GM19468 (cell line): ENCODE results near the gene SLC16A3.

Experiments
- ATAC-seq: cut with Tn5 transposase; IDR thresholded peaks from one replicate; pipeline ENCODE4 v1.9.1; 2021; ENCODE audit warnings: mild to moderate bottlenecking, moderate library complexity, moderate number of reproducible peaks; ENCODE audit not compliant: unreplicated experiment; ENCODE audit errors: extremely low read depth

The SLC16A3 gene

DNA sequence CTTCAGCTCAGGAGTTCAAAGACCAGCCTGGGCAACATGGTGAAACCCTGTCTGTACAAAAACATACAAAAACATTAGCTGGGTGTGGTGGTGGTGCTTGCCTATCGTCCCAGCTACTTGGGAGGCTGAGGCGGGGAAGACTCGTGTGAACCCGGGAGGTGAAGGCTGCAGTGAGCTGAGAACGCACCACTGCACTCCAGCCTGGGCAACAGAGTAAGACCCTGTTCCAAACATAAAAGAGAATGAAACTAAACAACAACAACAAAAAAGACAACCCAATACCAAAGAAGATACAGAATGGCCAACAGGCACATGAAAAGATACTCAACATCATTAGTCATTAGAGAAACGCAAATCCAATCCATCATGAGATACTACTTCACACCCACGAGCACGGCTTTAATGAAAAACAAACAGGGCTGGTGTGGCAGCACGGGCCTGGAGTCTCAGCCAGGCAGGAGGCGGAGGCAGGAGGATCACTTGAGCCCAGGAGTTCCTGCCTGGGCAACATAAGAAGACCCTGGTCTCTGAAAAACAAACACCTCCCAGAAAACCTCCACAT, 7.4 kb upstream of the SLC16A3 start:
- no peak for ATAC-seq

DNA sequence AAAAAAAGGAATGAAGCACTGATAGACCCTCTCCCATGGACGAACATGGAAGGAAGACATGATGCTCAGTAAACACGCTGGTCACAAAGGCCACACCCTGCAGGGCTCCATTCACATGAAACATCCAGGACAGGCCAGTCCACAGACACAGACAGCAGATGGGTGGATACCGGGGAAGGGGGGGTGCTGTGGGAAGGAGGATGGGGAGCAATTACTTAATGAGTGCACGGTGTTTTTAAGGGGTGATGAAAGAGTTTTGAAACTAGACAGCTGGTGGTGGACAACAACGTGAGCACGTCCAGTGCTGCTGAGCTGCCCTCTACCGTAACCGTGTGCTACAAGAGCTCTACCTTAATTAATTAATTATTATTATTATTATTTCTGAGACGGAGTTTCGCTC, 6.0 kb upstream of the SLC16A3 start:
- no peak for ATAC-seq

DNA sequence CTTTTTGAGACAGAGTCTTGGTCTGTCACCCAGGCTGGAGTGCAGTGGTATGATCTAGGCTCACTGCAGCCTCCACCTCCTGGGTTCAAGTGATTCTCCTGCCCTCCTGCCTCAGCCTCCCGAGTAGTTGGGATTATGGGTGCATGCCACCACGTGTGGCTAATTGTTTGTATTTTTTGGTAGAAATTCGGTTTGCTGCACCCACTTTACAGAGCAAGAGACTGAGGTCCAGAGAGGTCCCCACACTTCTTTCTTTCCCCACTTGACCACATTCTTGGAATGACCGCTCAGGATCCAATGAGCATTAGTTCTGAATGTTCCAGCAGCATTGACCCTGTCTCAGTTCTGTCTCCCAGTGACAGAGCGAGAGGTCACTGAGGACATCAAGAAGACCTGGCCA, 5.3 kb upstream of the SLC16A3 start:
- ATAC-seq, result no peak

DNA sequence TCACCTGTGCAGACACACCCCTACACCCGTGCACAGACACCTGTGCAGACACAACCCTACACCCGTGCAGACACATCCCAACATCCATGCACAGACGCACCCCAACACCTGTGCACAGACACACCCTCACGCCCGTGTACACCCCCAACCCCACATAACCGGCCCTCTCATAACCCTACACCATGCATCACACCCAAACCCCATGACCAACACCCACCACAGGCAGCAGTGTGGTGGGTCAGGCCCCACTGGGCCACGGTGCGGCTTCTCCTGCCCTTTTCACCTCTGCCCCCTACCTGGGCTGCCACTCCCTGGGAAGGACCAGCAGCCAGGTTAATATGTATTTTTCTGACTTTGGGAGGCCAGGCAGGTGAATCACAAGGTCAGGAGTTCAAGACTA, 4.2 kb upstream of the SLC16A3 start:
- ATAC-seq, result no peak

DNA sequence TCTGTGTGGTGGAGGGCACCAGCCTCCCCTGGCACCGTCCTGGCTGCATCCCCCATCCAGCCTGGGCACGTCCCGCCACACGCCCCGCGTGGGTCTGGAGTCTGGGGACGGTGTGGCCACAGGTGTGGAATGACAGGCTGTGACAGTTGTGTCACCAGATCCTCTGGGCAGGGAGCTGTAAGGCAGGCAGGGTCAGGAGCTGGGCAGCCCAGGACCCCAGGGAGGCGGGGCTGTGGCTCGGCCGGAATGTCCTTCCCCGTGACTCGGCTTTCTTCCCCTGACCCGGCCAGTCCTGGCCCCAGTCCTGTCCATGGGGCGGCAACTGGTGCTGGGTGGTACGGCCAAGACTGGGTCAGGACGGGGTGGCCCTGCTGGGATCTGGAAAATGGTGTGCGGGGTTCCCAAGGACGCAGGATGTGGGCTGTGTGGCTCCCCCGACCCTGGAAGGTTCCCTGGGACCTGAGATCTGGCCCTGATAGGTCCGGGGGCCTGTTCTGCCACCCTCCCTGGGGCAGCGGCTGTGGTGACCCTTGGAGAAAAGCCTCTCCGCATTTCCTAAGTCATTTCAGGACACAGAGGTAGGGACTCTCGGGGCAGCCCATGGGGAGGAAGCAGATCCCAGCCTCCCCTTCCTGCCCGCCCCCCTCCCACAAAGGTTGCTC, 3.3 kb upstream of the SLC16A3 start:
- no peak for ATAC-seq

DNA sequence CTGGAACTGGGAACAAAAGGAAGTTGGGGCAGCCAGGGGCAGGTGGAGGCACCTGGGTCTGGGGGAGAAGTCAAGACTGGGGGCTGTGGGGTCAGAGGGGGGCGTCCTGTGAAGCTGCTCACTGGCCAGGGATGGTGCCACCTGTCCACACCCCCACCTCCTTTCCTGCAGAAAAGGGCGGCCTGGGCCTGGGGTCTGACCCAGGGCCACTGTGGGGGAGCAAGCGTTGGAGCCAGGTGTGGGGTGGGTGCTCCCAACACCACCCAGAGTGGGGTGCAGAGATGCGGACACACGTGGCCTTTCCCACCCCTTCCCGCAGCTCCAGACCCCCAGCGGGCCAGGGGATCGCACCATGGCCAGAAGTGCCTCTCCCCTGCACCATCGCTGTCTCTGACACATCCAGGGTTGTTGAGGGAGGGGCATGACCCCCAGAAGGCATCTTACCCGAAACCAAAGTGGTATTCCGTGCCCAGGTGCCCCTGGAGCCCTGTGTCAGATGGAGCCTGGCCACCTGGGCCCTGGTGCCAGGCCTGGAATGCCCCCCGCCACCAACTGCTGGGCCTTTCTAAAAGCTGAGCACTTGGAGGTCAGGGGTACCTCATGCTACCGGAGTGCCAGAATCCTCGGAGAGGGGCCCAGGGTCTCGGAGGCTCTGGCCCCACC, 2.6 kb upstream of the SLC16A3 start:
- ATAC-seq, result no peak

DNA sequence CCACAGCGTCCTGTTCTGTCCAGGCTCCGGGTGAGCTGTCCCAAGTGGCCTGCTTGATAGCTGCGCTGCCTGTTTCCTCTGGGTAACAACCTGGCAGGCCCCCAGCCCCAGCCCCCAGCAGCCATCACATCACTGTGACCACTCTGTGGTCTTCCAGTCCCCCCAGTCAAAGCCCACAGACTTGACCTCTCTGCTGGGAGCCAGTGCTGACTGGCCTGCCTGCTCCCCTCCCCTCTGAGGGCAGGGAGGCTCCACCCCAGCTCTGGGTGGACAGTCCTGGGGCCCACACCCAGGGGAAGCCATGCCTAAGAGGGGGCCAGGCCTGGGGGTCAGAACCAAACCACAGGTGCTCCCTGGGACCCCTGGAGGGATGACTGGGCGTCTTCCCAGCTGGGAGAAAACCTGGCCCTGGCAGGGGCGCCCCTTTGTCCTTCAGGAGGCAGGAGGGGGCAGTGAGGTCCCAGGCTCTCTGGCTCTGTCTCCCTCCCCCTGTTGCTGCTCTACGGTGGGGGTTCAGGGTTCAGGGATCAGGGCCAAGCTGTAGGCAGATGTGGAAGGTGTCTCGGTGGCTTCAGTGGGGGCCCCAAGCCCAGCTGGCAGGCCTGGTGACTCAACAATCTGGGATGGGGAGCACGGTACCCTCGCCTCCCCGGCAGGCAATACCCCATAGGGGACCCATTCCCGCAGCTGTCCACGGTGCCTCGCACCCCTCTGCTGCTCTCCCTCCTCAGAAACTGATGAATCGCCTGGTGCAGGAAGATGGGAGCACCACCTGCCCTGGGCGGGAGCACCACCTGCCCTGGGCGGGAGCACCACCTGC, 1.8 kb upstream of the SLC16A3 start:
- no peak for ATAC-seq

DNA sequence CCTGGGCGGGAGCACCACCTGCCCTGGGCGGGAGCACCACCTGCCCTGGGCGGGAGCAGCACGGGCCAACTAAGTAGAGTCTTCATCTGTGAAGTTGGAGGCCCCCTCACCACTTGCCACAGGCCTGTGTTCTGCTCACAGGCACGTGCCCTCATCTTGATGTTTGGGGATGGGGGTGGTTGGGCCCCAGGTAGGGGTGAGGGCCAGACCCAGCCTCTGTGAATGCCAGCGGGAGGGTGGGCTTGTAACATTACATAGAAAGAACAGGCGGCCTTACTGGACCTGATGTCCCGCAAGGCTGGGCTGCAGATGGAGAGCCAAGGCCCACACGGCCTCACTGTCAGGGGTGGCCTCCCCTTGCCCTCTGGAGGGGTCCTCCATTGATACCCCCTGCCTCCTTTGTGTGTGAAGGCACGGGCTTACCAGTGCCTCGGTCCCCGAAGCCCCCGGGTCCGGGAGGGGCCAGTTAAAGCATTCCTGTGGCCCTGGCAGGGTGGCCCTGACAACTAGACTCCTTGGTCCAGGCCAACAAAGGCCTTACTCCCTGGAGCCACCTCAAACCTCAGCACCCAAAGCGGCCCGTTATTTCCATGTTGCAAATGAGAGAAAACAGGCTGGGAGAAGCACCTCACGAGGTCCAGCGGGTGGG, 1.1 kb upstream of the SLC16A3 start:
- ATAC-seq, result no peak

DNA sequence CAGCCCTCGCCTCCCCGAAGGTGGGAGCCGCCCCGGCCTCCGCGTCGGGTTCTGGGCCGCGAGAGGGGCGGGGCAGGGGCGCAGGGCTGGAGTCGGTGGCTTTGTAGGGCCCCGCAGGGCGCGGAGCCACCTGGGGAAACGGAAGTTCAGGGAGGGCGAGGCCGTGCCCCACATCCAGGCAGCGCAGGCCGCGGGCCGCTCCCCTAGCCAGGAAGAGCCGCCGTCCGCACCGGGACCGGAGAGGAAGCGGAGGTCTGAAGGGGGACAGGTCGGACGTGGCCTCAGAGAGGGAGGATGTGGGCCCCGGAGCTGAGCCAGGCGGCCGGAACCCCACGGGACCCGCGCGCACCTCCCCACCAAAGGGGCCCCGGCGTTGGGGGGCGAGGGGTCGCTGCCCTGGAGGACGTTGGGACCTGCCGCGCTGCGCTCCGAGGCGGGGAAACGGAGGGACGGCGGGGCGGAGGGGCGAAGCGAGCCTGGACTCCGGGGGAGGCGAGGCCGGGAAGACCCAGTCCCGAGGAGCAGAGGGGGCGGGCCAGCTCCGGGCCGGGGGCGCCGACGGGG, 482 bp upstream of the SLC16A3 start:
- ATAC-seq, result no peak

DNA sequence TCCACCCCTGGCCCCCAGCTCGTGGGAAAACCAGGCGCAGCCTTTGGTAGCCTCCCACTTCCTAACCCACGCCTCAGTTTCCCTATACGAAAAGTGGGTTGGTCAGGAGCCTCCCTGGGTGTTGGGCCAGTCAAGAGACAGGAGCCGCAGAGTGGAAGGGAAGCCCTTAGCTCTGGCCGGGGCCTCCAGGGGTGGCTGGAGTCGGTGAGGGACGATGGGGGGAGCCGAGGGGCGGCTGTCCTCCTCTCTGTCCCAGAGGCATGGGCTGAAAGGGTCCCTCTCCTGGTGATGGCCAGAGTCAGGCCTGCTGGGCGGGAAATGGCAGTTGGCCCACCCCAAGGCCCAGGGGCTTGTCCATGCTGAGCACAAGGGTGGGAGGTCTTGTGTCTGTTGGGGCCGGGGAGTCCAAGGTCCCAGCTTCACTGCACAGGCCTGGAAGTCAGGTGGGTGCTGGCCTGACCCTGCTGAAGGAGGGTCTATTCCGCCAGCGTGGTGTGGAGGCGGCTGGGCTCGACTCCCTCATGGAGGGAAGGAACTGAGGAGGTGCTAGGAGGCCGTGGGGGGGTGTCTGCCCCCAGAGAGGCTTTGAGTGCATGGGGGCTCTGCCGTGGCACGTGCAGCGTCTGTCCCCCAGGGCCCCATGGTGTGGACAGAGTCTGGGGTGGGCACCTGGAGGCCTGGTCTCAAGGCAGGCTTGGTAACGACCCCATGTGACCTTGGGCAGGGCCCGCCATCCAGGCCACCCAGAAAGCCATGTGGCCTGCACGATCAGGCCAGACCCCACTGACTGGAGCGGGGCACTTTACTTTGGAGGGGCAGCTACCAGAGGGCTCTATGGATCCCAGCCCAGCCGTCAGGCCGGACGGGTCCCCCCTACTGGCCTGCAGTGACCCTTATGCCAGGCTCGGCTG, 1.1 kb downstream of the SLC16A3 start:
- no peak for ATAC-seq

DNA sequence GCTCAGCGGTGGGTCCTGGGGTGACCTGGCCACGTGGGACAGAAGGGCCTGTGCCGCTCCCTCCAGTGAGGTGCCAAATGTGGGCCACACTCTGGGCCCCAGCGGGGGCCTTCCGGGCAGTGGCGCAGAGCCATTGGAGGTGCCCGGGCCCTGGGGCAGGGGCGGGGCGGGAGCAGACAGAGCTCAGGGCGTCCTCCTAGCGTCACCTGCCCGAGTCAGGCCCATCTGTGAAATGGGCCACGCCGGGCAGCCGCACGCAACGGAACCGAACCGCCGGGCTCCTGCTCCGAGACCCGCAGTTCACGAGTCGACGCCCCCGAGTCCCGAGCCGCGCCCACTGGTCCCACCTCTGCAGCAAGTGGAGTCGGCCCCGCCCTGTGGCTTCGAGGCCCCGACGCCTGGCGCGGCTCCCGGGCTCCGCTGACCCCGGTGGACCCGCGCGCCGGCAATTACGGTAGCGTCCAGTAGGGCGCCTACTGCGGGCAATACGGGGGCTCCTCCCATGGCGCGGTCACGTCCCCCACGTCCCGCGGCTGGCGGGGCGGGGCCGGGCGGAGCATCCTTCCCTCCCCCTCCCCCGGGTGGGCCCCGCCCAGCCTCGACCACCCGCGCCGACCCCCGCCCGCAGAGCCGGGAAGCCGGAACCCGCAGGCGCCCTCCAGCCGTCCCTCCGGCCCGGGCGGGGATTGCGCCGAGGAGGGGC, 1.9 kb downstream of the SLC16A3 start:
- no peak for ATAC-seq

DNA sequence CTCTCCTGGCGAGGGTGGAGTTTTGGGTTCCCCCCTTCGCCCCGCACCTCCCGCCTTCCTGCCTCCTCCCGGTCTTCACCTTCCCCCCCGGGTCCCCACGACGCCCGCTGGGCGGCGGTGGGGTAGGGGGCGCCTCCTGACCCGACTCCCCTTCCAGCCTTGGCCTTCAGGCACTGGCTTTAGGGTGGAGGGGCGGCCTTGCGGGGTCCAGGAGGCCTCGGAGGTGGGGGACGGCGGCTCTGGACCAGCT, 2.4 kb downstream of the SLC16A3 start:
- no peak for ATAC-seq

DNA sequence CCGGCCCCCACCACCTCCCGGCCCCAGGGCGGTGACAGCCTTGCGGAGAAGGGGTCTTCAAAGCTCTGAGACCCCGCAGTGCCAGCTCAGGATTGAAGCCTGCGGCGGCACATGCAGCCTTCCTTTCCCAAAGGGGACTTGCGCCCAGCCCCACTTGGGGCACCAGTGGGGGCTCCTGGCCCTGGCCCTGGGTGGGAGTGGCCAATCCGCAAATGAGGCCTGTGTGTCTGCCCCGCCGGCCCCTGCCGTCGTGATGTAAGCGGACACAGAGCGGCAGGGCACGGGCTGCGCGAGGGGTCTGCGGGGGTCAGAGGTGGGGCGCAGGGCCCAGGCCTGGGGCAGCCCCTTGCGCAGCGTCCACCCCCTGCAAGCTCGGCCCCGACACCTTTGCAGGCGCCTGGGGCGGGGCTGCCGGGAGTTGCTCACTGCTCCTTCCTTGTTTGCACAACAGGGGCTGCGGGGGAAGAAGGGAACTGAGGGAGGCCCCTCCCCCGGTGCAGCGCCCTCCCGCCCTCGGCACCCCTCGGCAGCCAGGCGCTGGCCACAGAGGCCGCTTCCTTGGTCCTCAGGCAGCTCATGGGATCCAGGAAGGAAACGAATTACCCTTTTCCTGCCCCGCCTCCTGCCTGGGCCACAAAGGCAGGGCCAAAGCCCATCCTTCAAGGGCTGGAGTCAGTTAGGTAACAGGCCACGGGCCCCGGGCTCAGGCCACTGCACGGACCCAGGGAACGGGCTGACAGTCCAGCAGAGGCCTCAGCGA, 2.9 kb downstream of the SLC16A3 start:
- no peak for ATAC-seq

DNA sequence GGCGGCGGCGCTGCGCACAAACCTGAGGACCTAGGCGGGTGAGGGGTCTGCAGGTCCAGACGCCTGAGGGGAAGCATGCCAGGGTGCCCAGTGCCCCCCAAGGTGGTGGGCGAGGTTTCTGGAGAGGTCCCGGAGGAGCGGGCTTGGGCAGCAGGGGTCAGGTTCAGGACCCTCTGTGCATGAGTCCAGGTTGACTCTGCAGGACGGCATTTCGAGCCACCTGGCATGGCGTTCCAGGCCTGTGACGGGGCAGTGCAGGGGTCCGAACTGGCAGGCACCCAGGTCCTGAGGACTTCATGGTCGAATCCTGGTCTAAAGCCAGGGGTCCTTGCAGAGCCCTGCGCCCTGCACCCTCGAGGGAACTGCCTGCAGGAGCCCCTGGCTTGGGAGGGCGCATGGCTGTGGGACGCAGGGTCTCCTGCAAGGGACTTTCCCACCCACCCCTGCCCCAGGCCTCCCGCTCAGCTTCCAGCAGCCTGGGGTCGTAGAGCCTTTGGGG, 3.5 kb downstream of the SLC16A3 start:
- ATAC-seq, result no peak

DNA sequence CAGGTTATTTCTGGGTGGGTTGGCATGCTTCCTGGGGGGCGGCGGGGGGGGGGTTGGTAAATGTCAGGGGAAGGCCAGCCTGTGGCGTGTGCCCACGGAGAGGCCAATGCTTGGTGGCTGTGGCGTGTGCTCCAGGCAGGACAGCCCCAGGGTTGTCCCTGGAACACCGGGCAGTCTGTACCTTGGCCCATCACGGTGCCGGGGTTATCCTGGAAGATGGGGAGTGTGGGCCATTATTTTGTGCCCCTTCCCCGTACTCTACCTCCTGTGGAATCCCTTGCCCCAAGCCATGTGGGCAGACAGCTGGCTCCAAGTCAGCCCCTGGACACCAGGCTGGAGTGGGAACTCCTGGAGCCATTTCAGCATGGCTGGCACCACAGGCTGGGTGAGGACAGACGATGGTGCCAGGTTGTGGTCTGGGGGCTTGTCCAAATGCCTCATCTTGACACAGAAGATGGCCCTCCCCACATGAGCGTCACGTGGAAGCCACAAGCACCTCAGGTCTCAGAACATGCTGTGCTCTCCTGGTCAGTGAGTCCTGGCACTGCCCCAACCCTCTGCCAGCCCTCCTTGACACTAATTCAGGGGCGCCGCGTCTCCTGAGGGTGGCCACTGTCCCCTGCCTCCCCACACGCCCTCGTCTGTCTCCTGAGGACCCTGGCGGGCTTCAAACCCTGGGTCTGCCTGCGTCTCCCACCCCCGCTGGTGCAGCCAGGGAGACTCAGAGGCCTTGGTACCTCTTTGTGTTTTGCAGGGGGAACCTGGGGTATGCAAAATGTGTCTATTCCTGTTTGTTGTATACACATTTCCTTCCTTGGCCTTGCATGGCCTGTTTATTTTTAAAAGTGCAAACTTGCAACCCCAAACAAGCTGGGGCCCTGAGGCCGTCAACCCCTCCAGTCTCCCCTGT, 4.3 kb downstream of the SLC16A3 start:
- ATAC-seq, result no peak

DNA sequence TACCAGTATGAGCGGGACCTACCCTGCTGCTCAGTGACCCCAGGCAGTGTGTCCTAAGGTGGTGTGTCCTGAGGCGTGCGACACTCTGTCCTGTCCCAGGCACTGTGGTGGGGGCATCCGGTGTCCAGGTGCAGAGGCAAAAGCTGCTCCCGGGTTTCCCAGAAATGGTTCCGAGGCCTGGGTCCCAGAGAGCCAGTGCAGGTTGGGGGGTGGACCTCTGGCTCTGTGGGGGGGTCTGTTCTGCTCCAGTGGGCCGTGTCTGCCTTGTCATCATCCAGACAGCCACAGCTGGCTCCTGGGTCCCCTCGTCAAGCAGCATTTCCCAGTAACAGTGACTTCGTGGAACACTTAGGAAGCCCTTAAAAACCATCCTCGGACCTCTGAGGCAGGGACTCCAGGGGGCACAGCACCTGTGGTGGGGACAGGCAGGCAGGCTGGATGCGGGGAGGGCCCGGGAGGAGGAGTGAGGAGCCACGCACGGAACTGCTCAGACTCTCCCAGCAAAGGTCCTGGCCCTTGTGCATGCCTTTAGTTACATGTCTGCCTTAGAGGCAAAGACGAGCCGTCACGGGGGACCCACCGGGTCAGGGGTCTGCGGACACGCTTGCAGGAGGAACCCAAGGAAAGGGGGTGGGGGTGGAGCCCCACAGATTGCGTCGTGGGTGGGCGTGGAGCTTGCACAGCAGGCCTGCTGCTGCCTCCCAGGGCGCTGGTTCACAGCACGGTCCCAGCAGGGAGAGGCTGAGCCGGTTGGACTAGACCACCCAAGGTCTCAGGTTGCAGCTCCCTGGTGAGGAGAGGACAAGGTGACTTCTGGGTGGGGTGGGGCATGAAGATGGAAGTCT, 5.6 kb downstream of the SLC16A3 start:
- ATAC-seq, result no peak
